GM18907 (cell line): ENCODE measurements around the gene KLHL18.
A peak's percentile ranks its signal among the peaks of the same experiment; 100 is the strongest.
"Not testable (repeated sequence)": the region's sequence is repeated elsewhere in the genome, so short reads cannot be mapped to it uniquely, and the experiment has no call there.

Experiments used
- ATAC-seq: cut with Tn5 transposase; IDR thresholded peaks from one replicate; pipeline ENCODE4 v1.9.1; 2021; ENCODE audit warnings: mild to moderate bottlenecking, moderate library complexity; ENCODE audit not compliant: unreplicated experiment

The KLHL18 gene

DNA sequence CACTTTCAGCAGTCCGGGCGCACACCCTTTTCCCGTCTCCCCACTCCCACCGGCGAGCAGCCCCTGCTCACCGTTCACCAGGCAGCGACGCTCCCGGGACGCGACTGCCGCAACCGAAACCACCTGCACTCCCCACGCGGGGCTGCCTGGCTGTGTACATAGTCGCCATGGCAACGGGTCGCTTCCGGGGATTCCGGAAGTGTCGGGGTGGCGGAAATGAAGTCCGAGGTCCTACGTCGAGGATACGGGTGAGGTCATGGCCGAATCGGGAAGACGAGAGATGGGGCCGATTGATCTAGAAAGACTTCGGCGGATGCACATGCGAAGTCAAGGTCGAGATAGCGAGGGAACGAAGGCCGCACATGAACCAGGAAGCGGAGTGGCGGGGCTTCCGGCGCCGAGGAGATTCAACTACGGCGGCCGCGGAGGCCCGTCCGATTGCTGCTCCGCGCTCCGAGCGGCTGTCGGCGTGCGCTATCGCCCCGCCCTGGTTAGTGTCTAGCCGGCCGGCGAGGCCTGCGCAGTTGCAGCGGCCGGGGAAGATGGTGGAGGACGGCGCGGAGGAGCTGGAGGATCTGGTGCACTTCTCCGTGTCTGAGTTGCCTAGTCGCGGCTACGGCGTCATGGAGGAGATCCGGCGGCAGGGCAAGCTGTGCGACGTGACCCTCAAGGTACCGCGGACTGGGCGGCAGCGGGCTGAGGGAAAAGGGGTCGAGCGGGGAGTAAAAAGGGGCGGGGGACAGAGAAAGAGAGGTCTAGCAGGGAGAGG, at the start of gene KLHL18, which contains the start of gene KIF9:
Gene KLHL18 (plus strand): TSS at position 521 of the 769 bp plus-strand sequence. CDS start 22 bp downstream, at position 543.
Gene KIF9 (minus strand): TSS at position 376 of the 769 bp plus-strand sequence. CDS start 5,425 bp downstream, outside the sequence.
- peak; percentile 84 for ATAC-seq

DNA sequence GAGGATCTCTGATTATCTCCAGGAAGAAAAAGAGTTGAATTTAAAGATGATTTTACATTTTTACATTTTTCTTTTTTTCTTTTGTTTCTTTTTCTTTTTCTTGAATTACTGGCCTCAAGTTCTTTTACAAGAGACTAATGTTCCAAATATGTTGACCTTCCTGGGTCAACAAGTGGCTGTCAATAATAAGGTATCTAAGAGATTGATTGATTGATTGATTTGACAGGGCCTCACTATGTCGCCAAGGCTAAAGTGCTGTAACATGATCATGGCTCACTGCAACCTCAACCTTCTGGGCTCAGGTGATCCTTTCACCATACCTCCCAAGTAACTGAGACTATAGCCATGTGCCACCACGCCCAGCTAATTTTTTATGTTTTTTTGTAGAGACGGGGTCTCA, 44.7 kb upstream of the KLHL18 start:
- ATAC-seq: no peak

DNA sequence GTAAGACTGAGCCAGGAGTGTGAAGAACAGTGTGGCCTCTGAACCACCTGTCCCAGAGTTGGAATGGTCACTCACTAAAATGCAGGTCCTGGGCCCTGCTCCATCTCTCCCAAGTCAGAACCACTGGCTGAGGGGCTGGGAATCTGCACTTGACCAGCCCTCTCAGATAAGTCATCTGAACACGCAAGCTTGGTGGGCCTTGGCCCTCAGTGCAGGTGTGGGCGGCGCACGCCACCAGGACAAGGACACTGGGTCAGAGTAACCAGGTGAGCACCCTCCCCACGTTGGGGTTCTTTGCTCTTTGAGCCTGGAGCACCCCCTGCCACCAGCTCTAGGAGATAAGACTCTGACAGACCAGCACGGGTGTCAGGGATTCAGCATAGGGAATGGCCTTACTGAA, 42.8 kb upstream of the KLHL18 start:
- no peak for ATAC-seq

DNA sequence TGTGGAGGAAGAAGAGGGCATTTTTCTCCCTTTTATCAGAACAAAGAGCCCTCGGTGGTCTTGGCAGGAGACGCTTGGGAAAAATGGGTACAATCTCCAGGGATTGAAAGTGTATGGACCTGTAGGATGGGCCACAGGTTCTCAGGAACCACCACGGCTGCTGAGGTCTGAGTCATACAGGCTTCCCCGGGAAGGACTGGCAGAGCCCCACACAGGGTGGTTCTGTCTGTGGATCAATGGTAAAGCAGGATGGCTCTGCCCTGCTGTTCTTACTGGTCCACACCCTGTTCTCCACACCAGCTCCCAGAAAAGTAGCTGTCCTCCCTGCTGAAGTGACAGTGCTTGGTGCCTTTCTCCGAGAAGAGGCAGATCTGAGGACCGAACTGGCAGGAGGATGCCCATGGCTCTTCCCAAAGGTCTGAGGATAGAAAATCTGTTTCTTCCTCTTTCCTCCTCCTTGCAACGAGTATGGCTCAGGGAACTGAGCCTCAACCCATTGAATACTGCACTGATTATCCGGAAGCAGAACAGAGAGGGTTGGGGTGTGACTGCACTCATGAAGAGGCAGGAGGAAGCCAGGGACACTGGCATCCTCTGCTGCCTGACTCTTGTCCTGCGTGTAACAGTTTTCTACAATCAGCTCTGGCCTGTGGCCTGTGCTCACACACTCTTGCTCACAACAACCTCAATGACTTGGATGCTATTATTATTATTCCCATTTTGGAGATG, 39.2 kb upstream of the KLHL18 start:
- ATAC-seq: no peak

DNA sequence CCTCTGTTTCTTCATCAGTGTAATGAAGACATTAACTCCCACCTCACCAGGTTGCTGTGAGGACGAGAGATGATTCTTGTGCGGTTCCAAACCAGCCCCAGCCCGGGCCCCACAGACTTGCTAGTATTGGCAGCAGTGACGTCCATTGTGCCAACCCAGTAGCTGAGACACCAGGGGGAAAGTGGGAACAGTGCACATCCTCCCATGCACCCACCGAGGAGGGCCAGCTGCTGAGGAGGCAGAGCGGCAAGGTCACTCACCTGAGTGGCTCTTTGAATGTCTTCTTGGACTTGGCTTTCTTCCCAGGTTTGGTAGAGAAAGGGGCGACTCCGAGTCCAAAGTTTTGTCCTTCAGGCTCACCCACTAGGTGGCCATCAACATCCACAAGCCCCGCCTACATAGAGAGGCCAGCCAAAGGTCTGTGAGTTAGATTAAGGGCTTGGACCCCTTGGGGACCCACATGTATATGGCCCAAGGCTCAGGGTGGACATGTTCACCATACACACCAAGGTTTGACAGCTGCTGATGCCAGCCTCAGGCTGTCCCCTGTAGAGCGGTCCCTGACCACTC, 38.1 kb upstream of the KLHL18 start:
- no peak for ATAC-seq

DNA sequence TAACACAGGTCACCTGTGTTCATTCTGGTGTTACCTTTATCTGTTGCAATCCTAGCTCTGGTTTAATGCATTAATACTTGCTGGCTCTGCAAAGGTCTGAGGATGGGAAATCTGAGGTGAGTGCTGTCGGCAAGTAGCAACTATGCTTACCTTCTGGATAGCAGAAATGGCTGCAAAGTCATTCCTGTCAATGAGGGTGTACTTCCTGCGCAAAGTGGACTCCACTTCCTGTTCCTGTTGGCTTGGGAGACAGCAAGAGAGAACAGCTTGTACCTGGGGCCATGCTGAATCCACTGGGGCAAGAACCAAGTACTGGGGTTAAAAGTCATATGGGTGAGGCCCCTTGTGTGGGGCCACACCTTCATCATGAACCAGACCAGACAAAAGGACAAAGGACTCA, 37.5 kb upstream of the KLHL18 start:
- ATAC-seq: no peak

DNA sequence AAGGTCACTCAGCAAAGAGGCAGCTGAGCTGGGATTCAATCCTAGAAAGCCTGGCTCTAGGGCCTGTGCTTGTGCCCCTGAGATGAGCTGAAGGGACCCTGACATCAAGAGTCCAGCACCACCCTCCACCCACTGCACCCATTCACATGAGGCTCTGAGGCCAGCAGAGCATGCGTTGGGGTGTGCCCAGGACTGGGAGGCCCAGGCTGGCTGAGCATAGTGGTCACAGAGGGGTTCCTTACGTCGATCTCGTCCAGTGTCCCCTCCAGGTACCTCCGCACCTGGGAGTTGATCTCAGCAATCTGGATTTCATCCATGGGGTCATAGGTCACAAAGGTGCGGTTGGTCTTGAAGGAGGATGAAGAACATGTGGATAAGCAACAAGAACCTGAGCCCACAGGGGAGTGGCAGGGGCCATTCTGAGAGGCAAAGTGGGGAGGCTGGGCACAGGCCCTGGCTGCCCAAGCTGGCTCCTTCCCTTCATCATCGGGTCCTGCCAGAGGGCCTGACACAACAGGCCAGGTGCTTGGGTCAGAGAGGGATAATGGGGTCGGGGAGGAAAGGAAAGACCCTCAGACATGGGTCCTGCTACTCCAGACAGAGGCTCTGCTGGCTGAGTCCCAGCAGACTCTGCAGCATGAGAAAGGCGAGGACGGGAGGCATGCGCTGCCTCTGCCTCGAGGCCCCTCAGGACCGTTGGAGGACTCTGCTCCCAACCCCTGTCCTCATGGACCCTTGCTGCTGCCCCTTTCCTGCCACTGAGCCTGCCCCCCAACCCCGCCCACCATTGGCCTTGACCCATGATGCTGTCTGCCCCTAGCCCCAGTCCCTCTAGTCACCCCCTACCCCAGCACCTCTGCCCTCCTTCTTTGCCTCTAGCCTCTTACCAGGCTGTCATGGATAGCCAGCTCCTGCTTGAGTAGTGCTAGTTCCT, 35.3 kb upstream of the KLHL18 start:
- no peak for ATAC-seq

DNA sequence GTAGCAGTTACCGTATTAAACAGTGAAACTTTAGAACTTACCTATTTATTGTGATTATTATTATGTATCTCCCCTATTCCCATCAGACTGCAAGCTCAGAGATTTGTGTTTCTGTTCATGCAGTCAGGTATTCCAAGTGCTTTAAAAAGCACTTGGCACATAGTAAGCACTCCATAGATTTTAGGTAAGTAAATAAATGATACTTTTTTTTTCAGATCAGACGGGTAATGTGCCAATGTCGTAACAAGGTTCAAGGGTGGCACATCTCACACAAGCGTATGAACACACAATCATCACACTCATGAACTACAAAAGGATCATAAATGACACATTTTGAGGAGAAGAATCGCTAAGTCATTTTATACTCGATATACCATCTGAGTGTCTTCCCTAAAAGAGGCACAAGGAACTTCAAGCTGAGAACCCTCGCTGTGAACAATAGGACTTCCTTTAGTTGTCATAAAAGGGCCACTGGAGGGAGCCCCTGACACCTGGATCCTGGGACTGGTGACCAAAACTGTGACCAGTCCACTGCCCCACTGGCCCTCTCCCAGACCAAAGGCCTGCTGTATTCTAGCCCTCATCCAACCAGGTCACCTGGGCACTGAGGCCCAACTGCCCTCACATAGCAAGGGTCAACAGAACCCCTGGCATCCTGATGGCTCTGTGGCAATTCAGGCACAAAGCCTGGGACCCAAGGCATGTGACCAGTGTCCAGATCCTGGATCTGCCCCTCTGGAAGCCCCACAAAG, 32.3 kb upstream of the KLHL18 start:
- ATAC-seq: no peak

DNA sequence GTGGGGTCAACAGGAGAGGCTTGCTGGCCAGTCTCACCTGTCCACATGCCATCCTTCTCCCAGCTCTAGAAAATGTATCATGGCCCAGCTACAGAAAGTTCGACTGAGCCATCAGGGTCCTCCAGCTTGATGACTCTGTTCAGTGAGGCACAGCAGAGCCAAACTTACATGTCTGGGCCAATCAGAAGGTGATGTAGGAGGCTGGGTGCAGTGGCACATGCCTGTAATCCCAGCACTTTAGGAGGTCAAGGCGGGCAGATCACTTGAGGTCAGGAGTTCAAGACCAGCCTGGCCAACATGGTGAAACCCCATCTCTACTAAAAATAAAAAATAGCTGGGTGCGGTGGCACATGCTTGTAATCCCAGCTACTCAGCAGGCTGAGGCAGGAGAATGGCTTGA, 31.7 kb upstream of the KLHL18 start:
- ATAC-seq: not testable (repeated sequence)

DNA sequence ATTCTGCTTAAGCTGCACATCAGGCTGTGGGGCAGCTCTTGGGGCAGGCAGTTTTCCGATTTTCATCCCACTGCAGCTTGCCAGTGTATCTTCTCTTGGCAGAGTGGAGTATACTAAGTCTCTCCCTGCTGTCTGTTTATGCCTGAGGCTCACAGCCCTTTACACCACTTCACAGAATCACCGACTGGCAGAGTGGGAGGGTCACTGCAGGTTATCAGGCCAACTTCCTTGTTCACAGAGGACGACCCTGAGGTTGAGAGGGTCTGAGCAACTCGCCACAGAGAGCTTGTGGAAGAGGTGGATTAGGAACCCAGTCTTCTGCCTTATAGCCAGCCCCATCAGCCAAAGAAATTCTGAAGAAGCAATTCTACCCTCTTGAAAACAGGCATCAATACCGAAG, 31.1 kb upstream of the KLHL18 start:
- no peak for ATAC-seq

DNA sequence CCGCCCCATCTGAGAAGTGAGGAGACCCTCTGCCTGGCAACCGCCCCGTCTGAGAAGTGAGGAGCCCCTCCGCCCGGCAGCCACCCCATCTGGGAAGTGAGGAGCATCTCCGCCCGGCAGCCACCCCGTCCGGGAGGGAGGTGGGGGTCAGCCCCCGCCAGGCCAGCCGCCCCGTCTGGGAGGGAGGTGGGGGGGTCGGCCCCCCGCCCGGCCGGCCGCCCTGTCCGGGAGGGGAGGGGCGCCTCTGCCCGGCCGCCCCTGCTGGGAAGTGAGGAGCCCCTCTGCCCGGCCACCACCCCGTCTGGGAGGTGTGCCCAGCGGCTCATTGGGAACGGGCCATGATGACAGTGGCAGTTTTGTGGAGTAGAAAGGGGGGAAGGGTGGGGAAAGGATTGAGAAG, 26.4 kb upstream of the KLHL18 start:
- not testable (repeated sequence) for ATAC-seq

DNA sequence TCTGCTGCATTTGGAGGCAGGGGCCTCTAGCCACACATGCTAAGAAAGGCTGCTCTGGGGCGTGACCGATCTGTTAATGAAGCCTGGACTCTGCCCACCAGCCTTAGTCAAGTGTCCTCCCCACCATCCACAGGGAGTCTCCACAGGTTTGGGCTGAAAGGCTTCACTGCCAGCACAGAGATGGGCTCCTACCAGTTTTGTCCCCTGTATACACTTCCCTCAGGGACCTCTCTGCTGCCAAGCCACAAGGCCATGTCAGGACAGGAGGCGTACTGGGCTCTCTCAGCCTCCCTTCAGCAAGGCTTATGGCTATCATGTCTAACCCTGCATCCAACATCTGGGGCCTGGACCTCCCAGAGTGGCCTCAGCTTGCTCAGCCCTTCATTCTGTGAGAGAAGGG, 23.6 kb upstream of the KLHL18 start:
- ATAC-seq: no peak

DNA sequence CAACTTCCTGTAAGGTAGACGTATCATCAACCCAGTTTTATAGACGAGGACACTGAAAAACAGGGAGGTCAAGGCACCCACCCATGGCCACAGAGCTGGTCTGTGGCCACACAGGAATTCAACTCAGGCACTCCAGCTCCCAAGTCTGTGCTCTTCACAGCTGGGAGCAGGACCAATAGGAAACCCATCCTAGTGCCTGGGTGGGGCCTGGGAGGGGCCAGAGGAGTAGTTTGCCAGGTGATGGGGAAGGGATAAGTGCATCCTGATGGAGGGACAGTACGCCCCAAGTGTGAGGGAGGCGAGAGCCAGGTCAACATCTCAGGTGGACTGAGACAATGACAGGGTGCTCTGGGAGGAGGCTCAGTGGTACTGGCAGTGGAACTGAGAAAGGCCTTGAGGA, 22.1 kb upstream of the KLHL18 start:
- ATAC-seq: no peak

DNA sequence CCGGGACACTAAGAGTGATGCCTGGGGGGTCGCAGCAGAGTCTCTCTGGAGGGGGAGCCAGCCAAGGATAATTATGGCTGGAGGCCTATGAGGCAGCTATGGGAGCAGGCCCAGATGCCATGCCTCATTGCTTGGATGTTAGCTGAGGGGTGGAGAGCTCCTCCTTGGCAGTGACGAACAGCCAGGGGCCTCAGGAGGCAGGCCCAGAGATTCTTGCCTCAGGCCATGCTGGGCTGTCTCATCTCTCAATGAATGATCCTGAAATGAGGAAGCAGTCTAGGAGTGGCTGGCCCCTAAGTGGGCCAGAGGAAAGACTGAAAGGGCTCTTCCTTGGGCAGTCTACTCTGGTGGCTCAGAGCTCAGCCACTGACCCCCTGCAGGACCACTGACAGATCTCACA, 21.4 kb upstream of the KLHL18 start:
- no peak for ATAC-seq

DNA sequence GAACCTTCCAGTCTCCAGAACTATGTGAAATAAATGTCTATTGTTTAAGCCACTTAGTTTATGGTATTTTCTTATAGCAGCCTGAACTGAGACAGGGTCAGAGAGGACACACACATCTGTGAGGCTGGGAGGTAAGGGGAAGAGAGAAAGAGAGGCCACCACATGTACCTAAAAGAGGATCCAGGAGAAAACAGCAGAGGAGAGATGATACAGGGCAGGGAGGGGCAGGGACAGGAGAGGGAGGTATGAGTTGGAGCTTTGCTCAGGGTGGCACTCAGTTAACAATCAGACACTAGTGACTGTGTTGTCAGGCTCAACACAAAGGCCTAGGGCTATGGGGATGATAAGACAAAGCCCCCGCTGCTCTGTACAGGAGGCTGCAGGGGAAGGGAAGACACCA, 17.7 kb upstream of the KLHL18 start:
- no peak for ATAC-seq

DNA sequence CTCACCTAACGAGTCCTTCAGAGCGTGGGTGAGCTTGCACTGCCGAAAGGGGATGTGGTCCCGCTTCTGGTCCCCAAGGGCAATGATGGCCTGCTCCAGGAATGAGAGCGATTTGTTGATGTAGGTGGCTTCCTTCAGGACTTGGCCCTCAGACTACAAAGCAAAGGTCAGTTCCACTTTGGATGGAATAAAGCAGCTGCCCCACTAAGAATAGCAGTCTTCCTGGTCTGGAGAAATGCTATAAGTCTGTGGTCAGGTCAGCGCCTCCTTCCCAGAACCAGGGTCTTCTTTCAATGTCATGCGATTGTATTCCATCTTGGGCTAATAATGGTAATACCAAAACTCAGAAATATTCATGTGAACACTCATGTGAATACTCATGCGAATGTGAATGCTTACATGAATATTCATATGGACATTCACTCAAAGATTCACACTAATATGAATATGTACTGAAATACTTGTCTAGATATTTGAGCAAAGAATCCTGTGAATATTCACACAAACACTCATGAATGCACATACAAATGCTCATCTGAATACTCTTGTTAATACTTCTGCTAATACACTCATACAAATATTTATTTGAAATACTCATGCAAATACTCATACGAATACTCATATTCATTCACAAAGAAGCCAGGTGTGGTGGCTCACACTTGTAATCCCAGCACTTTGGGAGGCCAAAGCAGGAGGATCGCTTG, 16.9 kb upstream of the KLHL18 start:
- ATAC-seq: no peak

DNA sequence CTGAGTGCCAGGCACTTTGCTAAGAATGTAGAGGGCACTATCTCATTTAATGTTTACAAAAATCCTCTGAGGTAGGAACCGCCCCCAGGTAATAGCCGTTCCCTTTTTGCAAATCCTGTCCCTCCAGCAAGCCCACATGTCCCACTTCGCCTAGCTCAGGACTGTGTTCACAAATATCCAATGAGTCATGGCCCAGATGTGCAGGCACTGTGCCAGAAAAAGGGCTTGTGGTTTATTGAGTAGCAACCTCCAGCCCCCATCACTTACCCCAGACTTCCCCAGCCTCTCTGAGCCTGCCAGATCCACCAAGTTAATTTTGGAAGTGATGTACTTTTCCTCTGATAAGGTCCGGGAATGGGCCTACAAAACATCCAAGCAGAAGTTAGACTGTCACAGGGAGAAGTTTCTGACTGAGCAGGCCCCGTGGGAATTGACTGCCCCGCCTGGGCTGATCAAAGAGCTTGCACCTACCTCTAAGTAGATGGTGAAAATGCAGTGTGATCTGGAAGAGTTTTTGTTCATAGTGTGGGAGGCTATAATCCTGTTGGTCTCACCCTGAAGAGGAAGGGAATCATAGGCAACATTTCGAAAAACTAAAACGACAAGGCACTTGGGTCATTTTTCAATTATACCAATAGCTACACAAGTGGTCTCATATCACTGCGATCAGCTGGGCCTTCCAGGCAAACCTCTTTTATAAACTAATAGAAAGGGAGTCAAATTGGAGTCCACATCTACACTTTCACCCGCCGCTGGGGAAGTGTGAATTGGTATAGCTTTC, 15.8 kb upstream of the KLHL18 start:
- ATAC-seq: peak; percentile 62

DNA sequence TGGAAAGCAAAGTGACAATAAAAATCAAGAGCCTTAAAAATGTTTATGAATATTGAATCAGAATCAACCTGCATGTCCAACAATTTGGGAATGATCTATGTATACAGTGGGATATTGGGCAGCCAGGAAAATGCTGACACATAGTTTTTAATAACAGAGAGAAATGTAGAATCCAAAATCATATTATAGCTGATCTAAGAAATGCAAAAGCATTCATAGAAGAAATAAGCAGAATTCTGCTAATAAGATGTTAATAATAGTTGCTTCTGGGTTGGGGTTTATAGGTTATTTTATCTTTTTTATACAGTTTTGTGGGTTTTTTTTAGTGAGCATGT, 15.3 kb upstream of the KLHL18 start:
- no peak for ATAC-seq

DNA sequence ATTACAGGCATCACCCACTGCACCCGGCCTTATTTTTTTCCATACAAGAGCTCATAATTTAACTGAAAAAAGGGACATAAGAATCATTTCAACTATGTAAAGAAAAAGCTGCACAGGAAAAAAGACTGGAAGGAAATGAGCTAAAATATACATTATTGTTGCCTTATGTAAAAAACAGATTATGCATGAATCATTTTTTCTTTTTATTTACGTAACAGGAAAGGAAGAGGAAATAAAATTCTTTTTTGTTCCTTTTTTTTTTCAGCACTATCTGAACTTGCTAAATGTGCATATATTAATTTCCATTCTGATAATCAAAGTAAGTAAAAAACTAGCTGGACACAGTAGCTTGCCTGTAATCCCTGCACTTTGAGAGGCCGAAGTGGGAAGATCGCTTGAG, 12.2 kb upstream of the KLHL18 start:
- no peak for ATAC-seq
